ENCODE data around the gene UNC45A.
"Not testable (repeated sequence)": the region's sequence is repeated elsewhere in the genome, so short reads cannot be mapped to it uniquely, and the experiment has no call there.

- TF ChIP-seq POLR2A, CTCF (IDR thresholded peaks at IDR 0.05): not testable (repeated sequence)
Measured at GRCh38 chr15:90928106-90928505, 7.0 kb upstream of the UNC45A start.
